Measurements from ENCODE around the gene EVI2B. TPM values are rescaled to one million over a fixed set of nuclear protein-coding genes. Genes with fewer than 3 reads are reported as not detected.

EVI2B gene
- total RNA-seq, 2 experiments from 2014 or later, result 17.4 to 71.0 TPM

DNA sequence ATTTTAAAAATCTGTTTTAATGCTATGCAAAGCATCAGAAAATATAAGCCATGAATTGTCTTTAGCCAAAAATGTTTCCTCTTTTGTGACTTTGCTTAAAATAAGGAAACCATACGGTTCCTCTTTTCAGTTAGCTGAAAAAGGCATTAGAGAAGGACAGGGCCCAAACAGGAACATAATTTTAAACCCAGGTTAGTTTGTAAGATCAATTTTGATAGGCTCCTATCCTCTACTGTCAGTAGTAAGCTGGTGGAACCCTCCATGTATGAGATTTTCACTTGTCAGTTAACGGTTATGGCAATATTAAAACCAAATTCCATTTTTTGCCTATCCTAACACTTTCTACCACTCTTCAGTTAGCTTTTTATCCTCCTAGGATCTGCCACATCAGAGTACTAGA is 4.3 kb downstream of the EVI2B start:
- Histone ChIP-seq H3K9me3 (ENCODE audit: low read length) (peaks cover 8% of the 10 kb centered on the region; the same call in 1 of the 2 replicates), H3K9me2 (ENCODE audit: insufficient read depth, low read length) (no peaks in the 10 kb centered on the region), H3K4me1 (ENCODE audit: insufficient read depth, low read length, poor library complexity, severe bottlenecking) (peaks cover 35% of the 10 kb centered on the region), H4K20me1 (ENCODE audit: insufficient read depth, low read length) (no peaks in the 10 kb centered on the region), H3K4me2 (ENCODE audit: low read length) (peak overlapping the region; percentile 93), H3K79me2 (ENCODE audit: insufficient read depth, low read depth, low read length) (peaks cover 93% of the 10 kb centered on the region), H3K4me3 (ENCODE audit: low read depth, low read length, poor library complexity, severe bottlenecking) (peak overlapping the region; percentile 73), H3K36me3 (ENCODE audit: insufficient read depth, low read length) (peaks cover 47% of the 10 kb centered on the region), H2AFZ (ENCODE audit: low read length) (no peak overlapping the region), H3K27ac (ENCODE audit: low read depth, low read length, poor library complexity, severe bottlenecking) (peak overlapping the region; percentile 97)
- BruUV-seq (replicated peaks), result no TSS peak
- ChIA-PET CTCF (ENCODE audit: unreplicated experiment) (no interaction called here), POLR2A (interaction anchor here (0.9 to 3.4 kb wide), 2 partner anchors 10 to 55 kb away, joined by 3 to 71 read pairs; no protein-coding TSS in a partner anchor)
- intact Hi-C loops (cut with micrococcal nuclease; ENCODE audit: unreplicated experiment), result loop anchor here (1.0 kb wide), 1 partner anchor 12 kb away; the partner anchor contains the start of gene EVI2A
- no peak for TF ChIP-seq EZH2phosphoT487 (IDR thresholded peaks at IDR 0.05; ENCODE audit: borderline replicate concordance, low read depth, low read length)
- TF ChIP-seq, protein P1, sequence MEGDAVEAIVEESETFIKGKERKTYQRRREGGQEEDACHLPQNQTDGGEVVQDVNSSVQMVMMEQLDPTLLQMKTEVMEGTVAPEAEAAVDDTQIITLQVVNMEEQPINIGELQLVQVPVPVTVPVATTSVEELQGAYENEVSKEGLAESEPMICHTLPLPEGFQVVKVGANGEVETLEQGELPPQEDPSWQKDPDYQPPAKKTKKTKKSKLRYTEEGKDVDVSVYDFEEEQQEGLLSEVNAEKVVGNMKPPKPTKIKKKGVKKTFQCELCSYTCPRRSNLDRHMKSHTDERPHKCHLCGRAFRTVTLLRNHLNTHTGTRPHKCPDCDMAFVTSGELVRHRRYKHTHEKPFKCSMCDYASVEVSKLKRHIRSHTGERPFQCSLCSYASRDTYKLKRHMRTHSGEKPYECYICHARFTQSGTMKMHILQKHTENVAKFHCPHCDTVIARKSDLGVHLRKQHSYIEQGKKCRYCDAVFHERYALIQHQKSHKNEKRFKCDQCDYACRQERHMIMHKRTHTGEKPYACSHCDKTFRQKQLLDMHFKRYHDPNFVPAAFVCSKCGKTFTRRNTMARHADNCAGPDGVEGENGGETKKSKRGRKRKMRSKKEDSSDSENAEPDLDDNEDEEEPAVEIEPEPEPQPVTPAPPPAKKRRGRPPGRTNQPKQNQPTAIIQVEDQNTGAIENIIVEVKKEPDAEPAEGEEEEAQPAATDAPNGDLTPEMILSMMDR (conservative IDR thresholded peaks at IDR 0.05; ENCODE audit: low read length), result no peak
- peak; percentile 85 for DNase-seq (ENCODE audit: low spot score)

DNA sequence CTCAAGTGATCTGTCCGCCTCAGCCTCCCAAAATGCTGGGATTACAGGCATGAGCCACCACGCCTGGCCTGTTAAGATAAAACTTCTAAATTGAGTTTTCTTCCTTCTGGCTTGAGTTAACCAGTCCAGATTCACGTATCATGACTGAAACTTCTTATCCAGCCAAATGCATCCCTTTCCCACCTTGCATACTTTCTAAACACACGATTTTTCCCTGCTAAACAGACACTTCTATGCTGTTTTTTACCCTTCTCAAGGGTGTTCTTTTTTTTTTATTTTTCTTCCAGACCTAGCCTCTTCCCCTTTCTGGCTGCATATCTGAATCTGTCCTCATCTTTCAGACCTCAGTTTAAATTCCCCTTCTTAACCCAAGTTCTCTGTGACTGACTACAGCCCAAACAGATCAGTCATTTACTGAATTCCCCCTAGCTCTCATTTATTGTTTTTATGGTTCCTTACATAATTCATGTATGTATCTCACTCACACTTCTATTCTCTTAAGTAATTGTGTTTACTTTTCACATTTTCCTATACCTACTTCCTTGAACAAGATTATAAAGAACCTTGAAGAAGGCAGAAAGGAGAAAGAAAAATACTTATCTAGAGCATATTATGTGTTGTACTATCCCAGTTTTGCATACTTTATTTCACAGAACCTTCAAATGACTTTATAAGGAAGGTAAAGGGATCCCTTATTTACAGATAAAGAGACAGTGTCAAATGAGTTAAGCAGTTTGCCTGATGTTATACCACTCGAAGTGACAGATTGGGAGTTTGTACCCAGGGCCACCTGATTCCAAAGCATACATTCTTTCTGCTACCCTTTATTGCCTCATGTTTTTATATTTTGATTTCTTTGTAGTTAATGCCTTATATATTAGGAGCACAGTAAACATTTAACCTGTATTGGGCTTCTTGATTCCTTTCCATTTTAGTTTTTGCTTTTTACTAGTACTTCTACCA is 5.2 kb downstream of the EVI2B start:
- no peak for DNase-seq (ENCODE audit: low spot score)
- Histone ChIP-seq H3K4me2 (ENCODE audit: low read length) (peak overlapping the region; percentile 93), H3K9me3 (ENCODE audit: low read length) (peaks cover 9% of the 10 kb centered on the region; the same call in 1 of the 2 replicates), H3K27ac (ENCODE audit: low read depth, low read length, poor library complexity, severe bottlenecking) (peak overlapping the region; percentile 97), H4K20me1 (ENCODE audit: insufficient read depth, low read length) (no peaks in the 10 kb centered on the region), H3K9me2 (ENCODE audit: insufficient read depth, low read length) (no peaks in the 10 kb centered on the region), H3K4me3 (ENCODE audit: low read depth, low read length, poor library complexity, severe bottlenecking) (peak overlapping the region; percentile 73), H2AFZ (ENCODE audit: low read length) (no peak overlapping the region), H3K79me2 (ENCODE audit: insufficient read depth, low read depth, low read length) (peaks cover 100% of the 10 kb centered on the region), H3K4me1 (ENCODE audit: insufficient read depth, low read length, poor library complexity, severe bottlenecking) (peaks cover 31% of the 10 kb centered on the region), H3K36me3 (ENCODE audit: insufficient read depth, low read length) (peaks cover 56% of the 10 kb centered on the region)
- POLR2A ChIA-PET, result interaction anchor here (0.6 to 3.4 kb wide), 5 partner anchors 11 to 929 kb away, joined by 3 to 71 read pairs (median 3); no protein-coding TSS in a partner anchor
- CTCF ChIA-PET (ENCODE audit: unreplicated experiment), result interaction anchor here (0.6 kb wide), 1 partner anchor 41 kb away, joined by 3 read pairs; no protein-coding TSS in a partner anchor
- TF ChIP-seq EZH2phosphoT487 (IDR thresholded peaks at IDR 0.05; ENCODE audit: borderline replicate concordance, low read depth, low read length), result no peak
- TF ChIP-seq, protein P1 (conservative IDR thresholded peaks at IDR 0.05; ENCODE audit: low read length), result no peak
- intact Hi-C loops (cut with micrococcal nuclease; ENCODE audit: unreplicated experiment), result loop anchor here (1.0 kb wide), 1 partner anchor 13 kb away; the partner anchor contains the start of gene EVI2A
- BruUV-seq (replicated peaks), result no TSS peak

All from OCI-LY7 (cell line).